ENCODE results near the gene AKAP7.
A peak's percentile ranks its signal among the peaks of the same experiment; 100 is the strongest.

The AKAP7 gene

GRCh38 chr6:131129689-131130553 lies 5.3 kb upstream of the AKAP7 start:
- Histone ChIP-seq H3K9ac (no peak overlapping the region), H3K27ac (no peak overlapping the region), H3K9me3 (replicated peaks in 1 of 11) (no peaks in the 10 kb centered on the region; a peak in 1 of 22 replicates), H4K20me1 (no peaks in the 10 kb centered on the region), H3K27me3 (peaks cover 0 to 19% (median 10%) of the 10 kb centered on the region in 11 experiments; a peak in 12 of 22 replicates), H3K36me3 (no peaks in the 10 kb centered on the region), H3K4me1 (peaks cover 0 to 8% (median 7%) of the 10 kb centered on the region in 10 experiments; a peak in 15 of 20 replicates), H3K4me2 (no peak overlapping the region), H3K4me3 (no peak overlapping the region)
- TF ChIP-seq Cebpa-rat (IDR thresholded peaks at IDR 0.05): no peak

GRCh38 chr6:131130554-131130940 lies 4.7 kb upstream of the AKAP7 start:
- TF ChIP-seq Cebpa-rat (IDR thresholded peaks at IDR 0.05): no peak
- H3K4me3 ChIP-seq: no peak overlapping the region
- peaks cover 0 to 25% (median 10%) of the 10 kb centered on the region in 11 experiments; a peak in 12 of 22 replicates for H3K27me3 ChIP-seq
- H3K27ac ChIP-seq: no peak overlapping the region
- no peak overlapping the region for H3K4me2 ChIP-seq
- no peaks in the 10 kb centered on the region for H4K20me1 ChIP-seq
- no peaks in the 10 kb centered on the region; a peak in 1 of 22 replicates for H3K9me3 ChIP-seq (replicated peaks in 1 of 11)
- H3K36me3 ChIP-seq: no peaks in the 10 kb centered on the region
- H3K4me1 ChIP-seq: peaks cover 0 to 11% (median 8%) of the 10 kb centered on the region in 10 experiments; a peak in 15 of 20 replicates
- H3K9ac ChIP-seq: no peak overlapping the region

- H3K27me3 ChIP-seq: peaks cover 0 to 30% (median 10%) of the 10 kb centered on the region in 11 experiments; a peak in 13 of 22 replicates
- H3K4me1 ChIP-seq: peaks cover 5 to 19% (median 17%) of the 10 kb centered on the region in 10 experiments; a peak in 18 of 20 replicates
- no peaks in the 10 kb centered on the region for H3K36me3 ChIP-seq
- H3K9ac ChIP-seq: no peak overlapping the region
- H3K27ac ChIP-seq: no peak overlapping the region
- no peak overlapping the region for H3K4me2 ChIP-seq
- H4K20me1 ChIP-seq: no peaks in the 10 kb centered on the region
- no peak for TF ChIP-seq Cebpa-rat (IDR thresholded peaks at IDR 0.05)
- no peaks in the 10 kb centered on the region; a peak in 1 of 22 replicates for H3K9me3 ChIP-seq (replicated peaks in 1 of 11)
- H3K4me3 ChIP-seq: no peak overlapping the region
Observed at GRCh38 chr6:131132360-131132759, 2.9 kb upstream of the AKAP7 start.

GRCh38 chr6:131134220-131134979 lies 867 bp upstream of the AKAP7 start:
- no peaks in the 10 kb centered on the region for H4K20me1 ChIP-seq
- H3K9me3 ChIP-seq (replicated peaks in 1 of 11): no peaks in the 10 kb centered on the region; a peak in 1 of 22 replicates
- peak overlapping the region in 10 of 11 experiments; percentile 83 to 93 (median 90); a peak in 14 of 22 replicates for H3K9ac ChIP-seq
- peaks cover 0 to 30% (median 10%) of the 10 kb centered on the region in 11 experiments; a peak in 13 of 22 replicates for H3K27me3 ChIP-seq
- H3K27ac ChIP-seq: peak overlapping the region in 9 of 11 experiments; percentile 86 to 93 (median 89); a peak in 12 of 22 replicates
- H3K4me3 ChIP-seq: peak overlapping the region; percentile 62 to 85 (median 78)
- H3K36me3 ChIP-seq: no peaks in the 10 kb centered on the region
- TF ChIP-seq Cebpa-rat (IDR thresholded peaks at IDR 0.05): no peak
- H3K4me1 ChIP-seq: peaks cover 5 to 19% (median 17%) of the 10 kb centered on the region in 10 experiments; a peak in 19 of 20 replicates
- peak overlapping the region; percentile 76 to 94 (median 86) for H3K4me2 ChIP-seq

GRCh38 chr6:131134980-131135243 lies 355 bp upstream of the AKAP7 start:
- Histone ChIP-seq H3K27me3 (peaks cover 0 to 30% (median 10%) of the 10 kb centered on the region in 11 experiments; a peak in 13 of 22 replicates), H3K4me3 (peak overlapping the region; percentile 62 to 85 (median 78)), H3K4me1 (peaks cover 10 to 21% (median 18%) of the 10 kb centered on the region in 10 experiments), H3K36me3 (no peaks in the 10 kb centered on the region), H4K20me1 (no peaks in the 10 kb centered on the region), H3K4me2 (peak overlapping the region; percentile 76 to 94 (median 86)), H3K27ac (peak overlapping the region; percentile 66 to 93 (median 89); a peak in 21 of 22 replicates), H3K9me3 (replicated peaks in 1 of 11) (no peaks in the 10 kb centered on the region; a peak in 1 of 22 replicates), H3K9ac (peak overlapping the region; percentile 83 to 93 (median 90))
- TF ChIP-seq Cebpa-rat (IDR thresholded peaks at IDR 0.05): no peak

- Histone ChIP-seq H3K9me3 (replicated peaks in 1 of 11) (no peaks in the 10 kb centered on the region; a peak in 1 of 22 replicates), H3K36me3 (no peaks in the 10 kb centered on the region), H3K4me3 (peak overlapping the region; percentile 62 to 85 (median 78)), H3K9ac (peak overlapping the region; percentile 83 to 93 (median 90)), H4K20me1 (no peaks in the 10 kb centered on the region), H3K4me1 (peaks cover 12 to 23% (median 19%) of the 10 kb centered on the region in 10 experiments), H3K27me3 (peaks cover 0 to 30% (median 10%) of the 10 kb centered on the region in 11 experiments; a peak in 13 of 22 replicates), H3K27ac (peak overlapping the region; percentile 66 to 93 (median 89); a peak in 21 of 22 replicates), H3K4me2 (peak overlapping the region; percentile 76 to 94 (median 86))
- TF ChIP-seq Cebpa-rat (IDR thresholded peaks at IDR 0.05): no peak
Observed at GRCh38 chr6:131136021-131136786, 937 bp downstream of the AKAP7 start.

GRCh38 chr6:131139599-131139998 lies 4.3 kb downstream of the AKAP7 start:
- Histone ChIP-seq H3K27ac (no peak overlapping the region), H4K20me1 (no peaks in the 10 kb centered on the region), H3K9ac (no peak overlapping the region), H3K4me2 (peak overlapping the region in 6 of 11 experiments; percentile 1 to 29 (median 20); a peak in 4 of 22 replicates), H3K27me3 (peaks cover 0 to 15% (median 2%) of the 10 kb centered on the region in 11 experiments; a peak in 9 of 22 replicates), H3K9me3 (replicated peaks in 1 of 11) (peaks cover 0 to 20% (median 9%) of the 10 kb centered on the region in 11 experiments; a peak in 14 of 22 replicates), H3K36me3 (peaks cover 0 to 10% (median 0%) of the 10 kb centered on the region in 11 experiments; a peak in 4 of 22 replicates), H3K4me1 (peaks cover 12 to 20% (median 14%) of the 10 kb centered on the region in 10 experiments), H3K4me3 (no peak overlapping the region)
- TF ChIP-seq Cebpa-rat (IDR thresholded peaks at IDR 0.05): no peak

GRCh38 chr6:131143319-131143718 lies 8.1 kb downstream of the AKAP7 start:
- H3K9me3 ChIP-seq (replicated peaks in 1 of 11): peaks cover 0 to 20% (median 9%) of the 10 kb centered on the region in 11 experiments; a peak in 14 of 22 replicates
- H3K9ac ChIP-seq: no peak overlapping the region
- H3K36me3 ChIP-seq: peaks cover 0 to 19% (median 7%) of the 10 kb centered on the region in 11 experiments; a peak in 9 of 22 replicates
- no peak overlapping the region for H3K27ac ChIP-seq
- H3K4me1 ChIP-seq: peaks cover 0 to 9% (median 2%) of the 10 kb centered on the region in 10 experiments; a peak in 6 of 20 replicates
- no peak overlapping the region for H3K4me3 ChIP-seq
- no peaks in the 10 kb centered on the region for H3K27me3 ChIP-seq
- H3K4me2 ChIP-seq: no peak overlapping the region
- H4K20me1 ChIP-seq: no peaks in the 10 kb centered on the region
- TF ChIP-seq Cebpa-rat (IDR thresholded peaks at IDR 0.05): no peak
